ENCODE data around the gene SLC35B3. TPM values are rescaled to one million over a fixed set of nuclear protein-coding genes. Genes with fewer than 3 reads are reported as not detected.
"Not testable (repeated sequence)": the region's sequence is repeated elsewhere in the genome, so short reads cannot be mapped to it uniquely, and the experiment has no call there.

Gene SLC35B3
- 6.6 and 7.6 TPM in 2 replicates for polyA plus RNA-seq (2014; cell fraction: cytosol; rRNA removed)
- 9.0 and 14.4 TPM in 2 replicates for polyA plus RNA-seq (2014; cell fraction: nucleus; rRNA removed)

DNA sequence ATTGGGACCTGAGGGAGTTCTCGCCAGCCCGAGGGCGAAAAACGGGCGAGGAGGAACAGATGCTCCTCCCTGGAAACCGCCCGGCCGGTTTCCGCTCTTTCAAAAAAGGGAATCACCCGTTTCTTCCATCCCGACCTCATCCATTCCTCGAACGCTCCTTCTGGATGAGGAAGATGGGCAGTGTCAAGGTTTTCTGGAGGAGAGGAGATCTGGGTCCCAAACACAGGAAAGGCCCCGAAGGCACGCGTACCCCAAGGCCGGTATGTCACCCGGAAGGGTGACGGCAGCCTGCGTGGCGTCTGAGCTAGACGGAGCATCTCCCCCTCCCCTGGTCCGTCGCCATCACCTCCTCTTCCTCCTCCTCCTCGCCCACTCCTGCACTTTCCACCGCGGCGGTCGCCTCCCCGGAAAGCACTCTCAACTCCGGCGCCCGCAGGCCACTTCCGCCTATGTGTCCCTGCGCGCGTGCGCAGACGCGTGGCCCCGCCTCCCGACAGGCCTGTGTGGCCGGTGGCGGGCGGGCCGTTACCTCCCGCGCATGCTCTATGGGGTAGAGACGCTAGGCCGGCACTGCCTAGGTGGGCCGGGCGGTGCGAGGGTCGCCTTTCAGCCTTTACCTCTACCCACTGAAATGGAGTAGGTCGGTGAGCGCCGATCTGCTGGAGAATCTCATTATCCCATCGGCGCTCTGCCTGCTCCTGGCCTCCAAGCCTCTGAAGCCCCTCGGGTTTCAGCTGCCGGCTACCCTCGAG lies at the start of gene SLC35B3:
SLC35B3 (minus strand) TSS at position 453 of the 752 bp plus-strand sequence.
- DNase-seq (ENCODE audit: low spot score), result peak; percentile 92

DNA sequence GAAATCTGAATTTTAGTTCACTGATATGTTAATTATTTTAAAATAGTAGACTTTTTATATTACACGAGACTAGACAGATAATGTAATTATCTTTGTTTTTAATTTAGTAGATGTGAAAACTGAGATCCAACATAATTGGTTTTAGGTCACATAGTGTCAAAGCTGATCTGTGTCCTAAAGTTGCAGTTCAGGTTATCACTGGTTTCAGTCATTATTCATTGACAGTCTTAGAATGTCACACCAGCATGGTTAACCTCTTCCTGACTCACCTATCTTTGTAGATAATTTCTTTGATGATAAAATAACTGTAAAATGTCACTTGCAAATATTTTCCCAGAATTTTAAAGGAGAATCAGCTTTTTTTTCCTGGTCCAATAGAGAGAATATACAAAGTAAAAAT lies 48.3 kb upstream of the SLC35B3 start:
- DNase-seq (ENCODE audit: low spot score), result no peak

DNA sequence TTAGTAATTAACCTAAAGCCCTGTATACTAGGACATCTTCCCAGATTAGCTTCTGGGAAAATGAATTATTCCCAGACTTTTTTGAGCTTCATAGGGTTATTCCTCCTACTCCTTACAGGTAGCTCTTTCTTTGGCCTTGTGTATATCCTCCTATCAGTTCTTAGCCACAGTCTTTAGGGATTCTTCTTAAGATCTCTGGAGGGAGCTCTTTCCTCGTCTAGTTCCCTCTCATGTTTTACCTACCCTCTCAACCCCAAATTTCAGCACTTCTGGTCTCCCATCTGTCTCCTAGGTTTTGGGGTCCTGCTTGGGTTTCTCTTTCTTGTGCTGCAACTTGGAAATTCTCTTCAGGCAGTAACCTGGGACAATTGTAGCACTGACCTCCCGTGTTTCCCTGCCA lies 46.4 kb upstream of the SLC35B3 start:
- no peak for DNase-seq (ENCODE audit: low spot score)

DNA sequence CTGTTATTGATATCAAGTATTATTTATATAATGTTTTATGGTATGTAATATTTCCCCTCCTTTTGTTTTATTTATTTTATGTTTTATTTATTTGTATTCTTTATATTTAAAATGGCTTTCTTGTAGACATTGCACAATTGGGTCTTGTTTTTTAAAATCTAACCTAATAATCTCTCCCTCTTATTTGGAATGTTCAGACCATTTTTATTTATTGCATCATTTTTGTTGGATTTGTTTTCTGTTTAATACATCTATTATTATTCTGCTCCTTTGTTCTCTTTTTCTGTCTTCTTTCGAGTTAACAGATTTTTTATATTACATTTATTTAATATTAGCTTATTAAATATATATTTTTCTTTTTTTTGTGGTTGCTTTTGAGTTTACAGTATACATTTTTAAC lies 43.1 kb upstream of the SLC35B3 start:
- DNase-seq (ENCODE audit: low spot score), result no peak

DNA sequence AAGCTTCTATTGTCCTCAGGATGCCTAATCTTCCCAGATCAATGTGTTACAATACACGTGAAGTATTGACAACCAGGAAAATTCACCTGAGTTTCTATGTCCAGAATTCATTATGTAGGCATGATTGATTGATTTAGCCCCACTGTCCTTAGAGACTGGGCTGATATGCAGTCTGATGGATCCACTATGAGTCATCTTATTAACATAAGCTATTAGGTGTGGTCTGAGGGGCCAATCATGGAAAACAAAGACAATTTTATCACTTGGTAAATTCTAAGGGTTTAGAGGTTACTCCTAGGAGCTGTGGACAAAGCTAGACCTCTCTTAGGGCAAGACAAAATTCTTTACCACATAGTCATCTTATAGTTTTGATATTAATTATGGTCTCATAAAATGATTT lies 41.3 kb upstream of the SLC35B3 start:
- DNase-seq (ENCODE audit: low spot score), result no peak

DNA sequence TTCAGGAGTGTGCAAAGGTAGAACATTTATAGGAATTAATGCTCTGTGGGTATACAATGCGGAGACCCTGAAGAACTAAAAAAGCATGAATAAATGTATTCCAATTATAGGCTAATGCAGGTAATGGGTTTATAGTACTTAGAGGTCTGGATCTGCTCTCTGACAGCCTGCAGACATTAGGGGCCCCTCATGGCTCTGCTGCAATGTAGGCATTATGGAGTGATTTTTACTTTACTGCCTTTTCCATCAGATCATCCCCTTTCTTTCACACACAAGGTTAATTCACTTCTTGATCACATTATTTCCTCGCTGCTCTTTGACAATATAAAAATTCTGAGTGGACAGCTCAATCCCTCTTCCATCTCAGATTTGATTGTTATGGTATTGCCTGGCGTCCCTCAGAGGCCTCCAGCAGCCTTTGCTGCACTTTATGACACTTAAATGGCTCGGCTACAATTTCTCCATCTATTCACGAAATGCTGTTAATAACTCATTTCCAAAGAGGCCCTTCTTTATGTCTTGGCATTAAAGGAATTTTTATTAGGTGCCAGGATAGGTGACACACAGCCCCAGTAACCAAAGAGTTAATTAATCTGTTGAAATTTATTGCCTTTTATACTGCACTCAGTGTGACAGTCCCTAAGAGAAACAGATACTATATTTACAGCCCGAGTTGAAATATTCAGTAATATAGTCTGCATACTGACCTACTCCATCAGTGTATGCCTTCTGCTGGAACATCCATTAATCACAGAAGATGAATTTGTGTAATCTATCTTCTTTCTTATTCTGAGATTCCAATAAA lies 33.4 kb upstream of the SLC35B3 start:
- DNase-seq (ENCODE audit: low spot score), result peak; percentile 8

DNA sequence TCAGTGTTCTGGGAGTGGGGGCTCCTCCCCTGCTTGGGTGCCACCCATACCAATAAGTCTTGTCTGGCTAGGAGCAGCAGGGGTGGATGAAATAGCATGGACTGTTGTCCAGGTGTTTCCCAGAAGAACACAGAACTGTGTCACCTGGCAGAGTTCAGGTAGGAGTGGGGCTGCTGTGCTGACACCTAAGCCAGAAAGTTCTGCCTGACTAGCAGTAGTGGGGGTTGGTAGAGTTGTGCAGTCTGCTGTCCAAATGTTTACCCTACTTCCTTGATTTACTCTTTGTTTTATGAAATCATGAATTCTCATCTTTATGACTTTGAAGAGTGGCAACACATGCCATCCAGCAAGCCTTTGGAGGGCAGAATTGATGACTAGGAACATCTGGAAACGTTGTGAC lies 27.3 kb upstream of the SLC35B3 start:
- DNase-seq (ENCODE audit: low spot score), result no peak

DNA sequence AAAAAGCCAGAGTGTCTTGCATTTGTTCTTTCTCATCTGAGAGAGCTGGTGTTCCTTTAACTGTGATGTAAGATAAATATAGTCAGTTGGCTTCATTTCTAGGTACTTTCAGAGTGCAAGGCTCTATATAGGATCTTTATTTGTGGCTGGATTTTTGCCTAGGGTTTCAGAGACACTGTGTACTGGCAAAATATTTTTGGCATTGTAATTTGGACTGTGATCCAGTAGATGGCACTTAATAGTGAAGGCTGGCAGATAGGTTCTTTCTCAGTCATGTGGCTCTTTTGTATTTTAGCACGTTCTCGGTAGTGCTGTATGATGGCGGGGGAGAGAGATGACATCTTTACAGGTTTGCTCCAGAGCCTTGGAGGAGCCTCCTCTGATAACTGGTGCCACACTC lies 26.8 kb upstream of the SLC35B3 start:
- DNase-seq (ENCODE audit: low spot score), result no peak

DNA sequence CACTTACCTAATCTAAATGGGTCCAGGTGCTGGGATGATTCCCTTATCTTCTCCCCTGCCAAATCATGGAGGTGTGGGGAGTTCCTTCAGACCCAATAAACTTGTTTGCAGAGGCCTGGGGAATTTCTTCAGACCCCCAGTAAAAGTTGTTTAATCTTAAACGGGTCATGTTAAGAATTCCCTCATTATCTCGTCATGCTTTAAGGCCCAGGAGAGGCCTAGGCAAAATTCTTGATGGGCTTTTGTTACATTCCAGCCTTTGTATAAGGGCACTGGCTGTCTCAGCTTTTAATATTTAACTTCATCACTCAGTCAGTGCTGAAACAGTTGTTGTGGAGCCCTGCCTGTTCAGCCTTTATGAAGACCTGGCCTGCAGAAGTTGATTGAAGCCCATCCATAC lies 11.0 kb upstream of the SLC35B3 start:
- no peak for DNase-seq (ENCODE audit: low spot score)

DNA sequence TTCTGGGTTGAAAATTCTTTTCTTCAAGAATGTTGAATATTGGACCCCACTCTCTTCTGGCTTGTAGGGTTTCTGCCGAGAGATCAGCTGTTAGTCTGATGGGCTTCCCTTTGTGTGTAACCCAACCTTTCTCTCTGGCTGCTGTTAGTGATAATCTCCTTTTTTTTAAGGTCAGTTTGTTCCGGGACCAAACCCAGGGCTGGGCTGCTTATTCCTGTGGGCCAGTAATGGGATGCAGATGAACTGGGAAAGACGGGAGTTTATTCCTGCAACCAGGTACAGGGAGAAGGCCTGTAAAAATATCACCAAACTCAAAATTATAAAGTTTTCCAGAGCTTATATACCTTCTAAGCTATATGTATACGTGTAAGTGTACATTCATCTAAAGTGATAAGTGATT lies 10.6 kb upstream of the SLC35B3 start:
- DNase-seq (ENCODE audit: low spot score), result not testable (repeated sequence)

DNA sequence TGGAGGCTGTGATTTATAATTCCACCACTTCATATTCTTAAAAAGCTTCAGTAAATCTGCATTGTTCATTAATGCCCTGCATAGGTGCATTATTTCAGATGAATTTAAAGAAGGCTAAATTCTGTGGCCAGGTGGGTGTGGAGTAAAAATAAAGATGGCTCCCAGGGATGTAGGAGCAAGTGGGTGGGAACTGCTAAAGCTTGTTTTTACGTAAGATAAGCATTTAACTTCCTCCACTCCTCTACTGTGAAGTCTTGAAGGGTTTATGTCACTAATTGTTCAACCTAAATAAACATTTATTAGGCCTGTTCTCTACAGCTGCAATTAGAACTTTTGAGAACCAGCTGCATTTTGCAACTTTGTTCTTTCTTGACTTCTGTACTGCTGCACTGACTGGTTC lies 6.8 kb upstream of the SLC35B3 start:
- DNase-seq (ENCODE audit: low spot score), result no peak

DNA sequence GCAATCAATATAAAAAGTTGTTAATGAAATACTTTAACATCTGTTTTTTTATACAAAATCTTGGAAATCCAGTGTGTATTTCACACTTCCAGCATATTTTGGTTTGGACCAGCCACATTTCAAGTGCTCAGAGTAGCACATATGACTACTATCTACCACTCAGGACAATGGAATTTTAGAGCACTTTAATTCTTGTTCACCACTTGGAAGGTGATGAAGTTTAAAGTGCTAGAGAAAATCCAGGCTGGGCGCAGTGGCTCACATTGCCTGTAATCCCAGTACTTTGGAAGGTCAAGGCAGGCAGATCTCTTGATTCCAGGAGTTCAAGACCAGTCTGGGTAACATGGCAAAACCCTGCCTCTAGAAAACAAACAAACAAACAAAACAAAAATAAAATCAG lies 6.1 kb upstream of the SLC35B3 start:
- DNase-seq (ENCODE audit: low spot score), result no peak

DNA sequence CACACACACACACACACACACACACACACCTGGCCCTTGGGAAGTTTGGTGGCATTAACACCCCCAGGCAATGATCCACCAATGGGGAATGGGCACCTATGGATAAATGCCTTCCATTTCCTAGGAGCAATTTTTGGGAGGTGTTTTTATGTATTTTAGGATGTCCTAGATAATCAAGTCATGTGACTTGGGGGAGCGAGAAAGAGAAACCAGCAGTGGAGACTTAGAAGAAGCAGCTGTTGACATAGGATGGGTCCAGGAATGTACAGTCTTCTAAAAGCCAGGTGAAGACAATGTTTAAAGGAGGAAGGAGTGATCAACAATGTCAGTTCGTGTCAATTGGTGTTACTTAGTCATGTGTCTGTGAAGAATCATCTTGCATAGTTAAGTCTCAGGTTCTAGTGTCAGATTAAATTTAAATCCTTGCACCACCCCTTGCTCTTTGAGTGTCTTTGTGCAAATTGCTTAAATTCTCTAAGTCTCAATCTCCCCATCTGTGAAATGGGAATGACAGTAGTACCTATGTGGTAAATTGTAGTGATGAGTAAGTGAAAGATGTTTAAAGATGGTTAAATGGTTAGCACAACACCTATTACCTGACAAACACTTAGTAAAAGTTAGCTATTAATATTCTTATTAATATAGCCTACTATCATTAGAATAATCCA lies 4.4 kb upstream of the SLC35B3 start:
- no peak for DNase-seq (ENCODE audit: low spot score)

DNA sequence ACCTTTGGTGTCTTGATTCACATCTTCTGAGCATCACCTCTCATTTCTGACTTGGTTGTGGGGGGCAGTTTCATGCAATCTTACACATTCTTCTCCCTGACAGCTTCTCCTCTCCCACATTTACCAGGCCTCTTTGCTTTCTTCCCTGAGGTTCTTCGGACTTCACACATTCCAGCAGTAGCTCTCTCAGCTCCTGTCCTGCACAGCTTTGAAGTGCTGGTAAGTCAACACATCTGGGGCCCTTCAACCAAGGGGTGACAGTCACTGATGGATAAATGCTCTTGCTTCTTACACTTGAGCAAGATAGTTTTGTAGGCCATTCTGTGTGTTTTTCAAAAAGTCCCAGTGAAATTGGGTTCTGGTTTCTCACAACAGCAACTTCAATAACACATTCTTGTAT lies 2.5 kb upstream of the SLC35B3 start:
- no peak for DNase-seq (ENCODE audit: low spot score)

DNA sequence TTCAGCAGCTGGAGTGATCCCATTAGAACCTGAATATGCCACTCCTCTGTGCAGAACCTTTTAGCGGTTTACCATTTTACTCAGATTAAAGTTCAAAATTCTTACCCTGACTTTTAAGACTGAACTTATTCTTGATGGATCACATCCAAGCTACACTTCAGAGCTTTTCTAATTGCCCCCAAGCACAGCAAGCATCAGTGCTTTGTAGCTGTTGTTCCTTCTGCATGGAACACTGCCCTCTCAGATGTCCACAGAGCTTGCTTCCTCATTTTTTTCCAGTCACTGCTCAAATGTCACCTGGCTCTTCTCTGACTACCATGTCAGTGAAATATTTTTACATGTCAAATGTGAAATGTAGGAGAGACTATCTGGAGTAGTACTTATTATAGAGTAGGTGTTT lies 1.6 kb upstream of the SLC35B3 start:
- no peak for DNase-seq (ENCODE audit: low spot score)

DNA sequence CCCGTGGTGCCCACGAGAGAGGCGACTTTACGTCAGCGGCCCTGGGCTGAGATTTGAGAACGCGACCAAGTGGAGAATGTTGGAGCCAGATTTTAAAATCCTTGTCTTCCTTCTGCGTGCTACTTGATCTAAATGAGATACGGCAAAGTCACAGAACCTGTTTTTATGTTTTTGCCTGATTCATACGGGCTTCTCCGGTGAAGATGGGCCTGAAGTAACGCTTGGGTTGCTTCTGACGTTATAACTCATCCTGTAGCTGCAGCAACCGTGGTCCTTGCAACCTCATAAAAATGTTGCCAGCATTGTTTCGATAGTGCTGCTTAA lies 462 bp upstream of the SLC35B3 start:
- no peak for DNase-seq (ENCODE audit: low spot score)

DNA sequence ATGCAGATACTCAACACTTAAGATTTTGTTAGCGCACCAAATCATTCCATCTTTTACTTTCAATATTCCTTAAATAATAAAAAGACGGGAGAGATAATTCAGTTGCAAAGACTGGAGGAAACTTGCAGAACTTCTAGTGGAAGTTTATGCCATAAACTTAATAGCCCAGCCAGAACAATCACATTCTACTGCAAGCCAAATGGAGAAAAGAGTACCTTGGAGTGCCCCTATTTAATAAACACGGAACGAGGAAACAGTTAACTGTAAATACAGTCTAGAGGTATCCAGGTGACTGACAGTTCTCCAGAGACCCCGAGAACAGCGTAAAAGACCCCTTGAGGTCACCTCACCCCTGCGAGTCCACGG lies 635 bp downstream of the SLC35B3 start:
- no peak for DNase-seq (ENCODE audit: low spot score)

DNA sequence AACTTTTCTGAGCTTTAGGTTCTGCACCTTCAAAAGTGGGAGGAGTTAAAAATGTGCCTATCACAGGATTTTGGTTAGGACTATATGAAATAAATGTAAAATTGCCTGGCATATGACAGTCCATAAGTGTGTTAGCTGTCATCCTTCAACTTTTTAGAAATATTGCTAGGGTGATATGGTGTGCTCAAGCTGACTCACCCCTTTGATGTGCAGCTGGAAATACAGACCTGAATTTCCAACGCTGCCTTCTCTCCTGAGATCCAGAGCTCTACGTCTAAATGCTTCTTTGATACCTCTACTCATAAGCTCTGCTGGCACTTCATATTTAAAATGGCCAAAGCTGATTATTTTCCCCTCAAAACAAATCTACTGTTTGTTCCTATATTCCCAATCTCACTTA lies 2.7 kb downstream of the SLC35B3 start:
- no peak for DNase-seq (ENCODE audit: low spot score)

DNA sequence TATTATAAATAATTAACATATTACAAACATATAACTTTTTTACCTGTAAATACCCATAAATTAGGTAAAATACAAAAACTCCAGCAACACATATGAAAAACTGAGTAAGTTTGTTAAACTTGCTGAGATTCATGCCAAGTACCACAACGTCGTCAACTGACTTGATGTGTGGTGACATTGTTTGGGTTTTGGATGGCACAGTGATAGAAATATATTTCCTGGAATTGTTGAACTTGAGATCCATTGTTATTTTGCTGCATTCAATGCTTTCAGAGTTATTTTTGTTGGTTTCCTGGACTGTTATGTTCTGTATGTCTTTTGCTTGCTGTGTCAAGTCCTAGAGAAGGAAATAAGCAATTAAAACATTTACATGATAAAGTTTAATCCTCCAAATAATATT lies 5.5 kb downstream of the SLC35B3 start:
- no peak for DNase-seq (ENCODE audit: low spot score)

DNA sequence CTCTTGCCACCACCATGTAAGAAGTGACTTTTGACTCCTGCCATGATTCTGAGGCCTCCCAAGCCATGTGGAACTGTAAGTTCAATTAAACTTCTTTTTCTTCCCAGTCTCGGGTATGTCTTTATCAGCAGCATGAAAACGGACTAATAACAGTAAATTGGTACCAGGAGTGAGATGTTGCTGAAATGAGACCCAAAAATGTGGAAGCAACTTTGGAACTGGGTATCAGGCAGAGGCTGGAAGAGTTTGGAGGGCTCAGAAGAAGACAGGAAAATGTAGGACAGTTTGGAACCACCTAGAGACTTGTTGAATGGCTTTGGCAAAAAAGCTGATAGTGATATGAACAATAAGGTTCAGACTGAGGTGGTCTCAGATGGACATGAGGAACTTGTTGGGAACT lies 8.8 kb downstream of the SLC35B3 start:
- DNase-seq (ENCODE audit: low spot score), result not testable (repeated sequence)

DNA sequence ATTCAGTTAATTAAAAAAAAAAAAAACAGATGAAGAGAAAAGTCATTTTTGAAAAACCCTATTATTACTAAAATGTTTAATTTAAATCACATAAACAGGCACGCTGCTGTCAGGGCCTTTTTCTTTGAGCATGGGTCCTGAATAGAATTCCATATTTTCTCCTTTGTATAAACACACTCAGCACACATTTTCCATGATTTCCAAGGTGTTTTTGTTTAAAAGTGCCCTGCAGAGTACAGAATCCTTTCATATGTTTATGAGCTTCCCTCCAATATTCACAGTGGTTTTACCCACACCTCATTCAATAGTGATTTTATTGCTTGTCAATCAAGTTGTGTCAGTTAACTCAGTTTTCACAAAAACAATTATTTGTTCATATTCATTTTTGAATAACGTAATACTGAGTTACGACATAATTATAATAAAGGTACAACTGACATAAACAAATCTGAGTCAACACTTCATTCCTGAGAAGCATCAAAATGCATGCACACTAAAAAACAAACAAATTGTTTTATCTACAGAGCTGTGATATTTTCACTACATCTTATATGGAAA lies 15.2 kb downstream of the SLC35B3 start:
- no peak for DNase-seq (ENCODE audit: low spot score)

DNA sequence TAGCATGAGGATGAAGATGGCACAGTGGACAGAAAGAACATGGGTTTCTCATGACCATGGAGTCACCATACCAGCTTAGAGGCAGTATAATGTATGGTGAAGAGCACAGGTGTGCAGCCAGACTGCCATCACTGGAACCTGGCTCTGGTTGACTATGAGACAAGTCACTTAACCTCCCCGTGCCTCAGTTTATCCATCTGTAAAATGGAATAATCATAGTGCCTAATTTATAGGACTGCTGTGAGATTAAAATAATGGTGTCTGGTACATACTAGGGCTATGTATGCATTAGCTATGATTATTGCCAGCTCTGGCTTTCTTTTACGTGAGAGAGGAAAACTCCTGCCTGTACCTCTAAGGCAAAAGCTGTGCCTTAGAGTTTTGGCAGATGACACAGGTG lies 19.4 kb downstream of the SLC35B3 start:
- DNase-seq (ENCODE audit: low spot score), result no peak

Measured in SK-N-DZ (cell line).